ENCODE measurements around the gene CSF2.
A peak's percentile ranks its signal among the peaks of the same experiment; 100 is the strongest.
"Not testable (repeated sequence)": the region's sequence is repeated elsewhere in the genome, so short reads cannot be mapped to it uniquely, and the experiment has no call there.

Gene CSF2

DNA sequence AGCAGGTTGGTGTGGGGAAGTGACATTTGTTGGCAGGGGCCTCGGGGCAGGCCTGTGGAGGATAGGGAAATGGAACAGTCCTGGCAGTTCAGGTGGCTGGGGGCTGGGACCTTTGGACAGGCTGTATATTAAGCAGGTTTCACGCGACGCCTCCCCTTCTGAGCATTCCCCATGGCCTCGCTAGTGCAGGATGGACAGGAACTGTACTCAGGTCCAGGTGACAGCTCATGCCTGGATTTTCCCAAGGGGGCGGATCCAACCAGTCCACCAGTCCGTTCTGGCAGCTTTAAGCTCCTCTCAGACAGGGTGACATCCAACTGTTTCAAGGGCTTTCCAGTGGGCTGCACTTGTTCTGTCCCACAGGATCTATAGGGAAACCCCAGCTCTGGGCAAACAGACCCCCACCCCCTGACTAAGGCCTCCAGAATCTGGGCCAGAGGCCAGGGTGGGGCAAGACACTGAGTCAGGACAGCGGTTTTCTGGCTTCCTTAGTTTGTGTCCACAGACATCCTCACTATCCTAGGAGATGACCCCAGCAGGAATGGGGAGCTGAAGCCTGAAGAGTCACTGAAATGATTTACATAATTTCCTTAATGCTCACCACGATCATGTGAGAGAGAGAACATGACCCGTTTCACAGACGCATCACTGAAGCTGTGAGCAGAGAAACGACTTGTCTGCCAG, 20.9 kb downstream of the CSF2 start:
- no peak for DNase-seq

GRCh38 chr5:132095077-132095410, 21.5 kb downstream of the CSF2 start:
- DNase-seq, result no peak

DNA sequence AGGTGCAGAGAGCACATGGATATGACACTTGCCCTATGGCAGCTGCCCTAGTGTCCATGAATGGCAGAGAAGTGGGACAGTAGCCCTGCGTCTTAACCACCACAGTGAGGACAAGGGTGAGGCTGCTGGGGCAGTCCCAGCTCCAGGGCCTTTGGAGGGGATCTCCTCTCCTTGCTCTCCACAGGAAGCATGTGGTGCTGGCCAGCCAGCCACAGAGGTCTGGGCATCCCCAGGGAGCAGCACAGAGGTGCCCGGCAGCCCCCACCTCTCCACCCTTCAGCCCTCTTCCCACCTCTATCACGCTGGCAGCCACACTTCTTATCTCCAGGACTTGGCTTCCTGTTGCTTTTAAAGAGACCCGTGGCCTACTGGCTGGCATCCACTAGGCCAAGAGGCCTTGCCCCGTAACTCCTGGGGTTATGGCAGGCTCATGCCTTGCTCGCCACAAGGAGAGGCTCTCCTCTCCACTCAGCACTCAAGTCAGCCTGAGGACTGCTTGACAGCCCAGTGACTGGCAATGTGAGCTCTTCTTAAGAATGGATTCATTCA, 21.9 kb downstream of the CSF2 start:
- no peak for DNase-seq

GRCh38 chr5:132096904-132097303, 23.3 kb downstream of the CSF2 start:
- no peak for DNase-seq

GRCh38 chr5:132098151-132098594, 24.6 kb downstream of the CSF2 start:
- DNase-seq, result no peak

GRCh38 chr5:132098621-132099020, 25.0 kb downstream of the CSF2 start:
- no peak for DNase-seq

GRCh38 chr5:132099076-132099748, 25.6 kb downstream of the CSF2 start:
- DNase-seq, result peak; percentile 75

DNA sequence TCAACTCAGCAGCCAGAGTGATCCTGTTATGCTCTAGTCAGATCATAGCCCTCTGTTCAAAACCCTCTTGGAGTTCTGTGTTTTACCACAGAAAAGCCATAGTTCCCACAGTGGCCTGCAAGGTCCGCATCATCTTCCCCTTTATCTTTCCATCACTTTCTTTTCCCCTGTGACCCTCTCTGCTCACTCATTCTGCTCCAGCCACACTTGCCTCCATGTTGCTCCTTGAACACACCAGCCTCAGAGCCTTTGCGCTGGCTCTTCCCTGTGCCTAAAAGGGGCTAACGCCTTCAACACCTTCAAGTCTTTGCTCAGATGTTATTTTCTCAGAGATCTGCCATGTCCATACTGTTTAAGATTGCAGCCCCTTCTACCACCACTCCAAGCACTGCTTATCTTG, 26.3 kb downstream of the CSF2 start:
- DNase-seq, result no peak

GRCh38 chr5:132100672-132101261, 27.2 kb downstream of the CSF2 start:
- DNase-seq, result no peak

- no peak for DNase-seq
Observed at GRCh38 chr5:132101385-132101880, 27.8 kb downstream of the CSF2 start.

GRCh38 chr5:132102101-132102701, 28.6 kb downstream of the CSF2 start:
- DNase-seq, result no peak

DNA sequence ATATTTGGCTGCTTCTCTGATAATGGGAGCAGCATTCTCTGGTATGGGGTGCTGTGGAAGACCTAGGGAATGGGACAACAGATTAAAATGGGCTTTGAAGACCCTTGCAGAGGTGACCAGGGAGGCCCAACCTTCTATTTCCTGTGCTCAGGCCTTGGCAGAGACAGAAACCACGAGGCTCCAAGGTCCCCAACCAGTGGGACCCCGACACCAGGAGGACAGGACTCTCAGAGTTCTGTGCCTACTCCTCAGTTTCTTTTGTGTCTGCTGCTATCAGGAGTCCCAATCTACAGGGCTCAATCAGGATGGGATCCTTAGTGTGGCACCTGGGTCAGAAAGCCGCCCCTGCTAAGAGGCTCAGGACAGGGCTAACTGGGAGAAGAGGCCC, 29.3 kb downstream of the CSF2 start:
- no peak for DNase-seq

GRCh38 chr5:132103332-132103951, 29.9 kb downstream of the CSF2 start:
- DNase-seq, result peak; percentile 69

- no peak for DNase-seq
Observed at GRCh38 chr5:132103969-132104391, 30.4 kb downstream of the CSF2 start.

GRCh38 chr5:132104556-132104955, 31.0 kb downstream of the CSF2 start:
- no peak for DNase-seq

- DNase-seq, result no peak
Observed at GRCh38 chr5:132105688-132106087, 32.1 kb downstream of the CSF2 start.

- not testable (repeated sequence) for DNase-seq
Observed at GRCh38 chr5:132108495-132108894, 34.9 kb downstream of the CSF2 start.

- DNase-seq, result not testable (repeated sequence)
Observed at GRCh38 chr5:132108957-132109356, 35.4 kb downstream of the CSF2 start.

DNA sequence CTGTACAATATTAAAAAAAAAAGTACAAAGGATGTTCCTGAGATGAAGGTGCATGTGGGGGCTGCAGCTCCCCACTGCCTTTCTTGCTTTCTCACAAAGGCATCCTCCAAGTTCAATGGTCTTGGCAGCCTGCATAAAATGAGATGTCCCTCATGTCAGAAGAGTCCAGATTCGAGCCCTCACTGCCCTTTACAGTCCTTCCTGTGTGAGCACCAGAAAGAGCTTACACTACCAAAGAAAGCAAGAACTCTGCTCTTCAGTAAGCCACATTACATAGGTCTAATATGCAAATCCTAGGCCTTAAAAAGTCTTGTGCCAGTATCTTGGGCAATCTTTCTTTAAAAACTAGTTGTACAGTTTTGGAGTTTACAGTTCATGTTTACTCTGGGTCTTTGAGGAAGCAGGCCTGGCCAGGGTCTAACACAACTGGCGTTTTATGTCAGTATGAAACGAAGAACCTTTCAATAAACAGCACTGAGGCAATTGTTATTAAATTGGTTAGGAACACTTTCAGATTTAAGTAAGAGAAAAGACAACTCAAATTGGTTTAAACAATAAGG, 36.0 kb downstream of the CSF2 start:
- no peak for DNase-seq

DNA sequence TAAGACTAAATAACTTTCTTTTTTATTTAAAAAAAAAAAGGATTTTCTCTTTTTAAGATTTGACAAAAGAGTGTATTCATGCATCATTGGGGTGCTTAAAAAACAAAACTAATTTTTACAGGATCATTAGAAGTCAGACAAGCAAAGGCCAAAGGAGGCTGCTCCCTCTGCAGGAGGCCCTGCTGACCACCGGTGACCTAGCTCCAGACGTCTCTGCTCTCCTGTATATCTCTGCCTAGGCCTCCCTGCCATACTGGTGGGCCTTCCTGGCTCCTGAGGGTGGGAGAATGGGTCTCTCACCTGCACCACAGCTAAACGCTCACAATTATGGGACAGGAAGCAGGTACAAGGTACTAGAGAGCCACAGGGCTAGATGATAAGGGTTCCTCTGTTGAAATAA, 36.6 kb downstream of the CSF2 start:
- DNase-seq, result no peak

DNA sequence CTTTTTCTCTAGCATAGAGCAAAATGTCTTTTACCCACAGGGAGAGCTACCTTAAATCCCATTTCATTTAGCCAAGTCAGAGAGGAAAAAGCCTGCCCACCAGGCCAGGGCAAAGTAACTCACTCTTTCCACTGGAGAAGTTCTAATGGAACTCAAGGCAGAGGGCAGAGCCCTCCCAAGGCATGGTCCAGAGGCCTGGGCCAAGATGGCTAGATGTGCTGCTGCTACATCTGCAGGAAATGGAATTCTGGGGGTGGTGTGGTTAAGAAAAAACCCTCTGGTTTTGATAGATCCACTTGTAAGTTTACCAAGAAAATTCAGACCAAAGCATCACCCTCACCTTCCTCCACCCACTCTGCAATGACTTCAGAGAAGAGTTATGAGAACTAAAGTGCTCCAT, 37.3 kb downstream of the CSF2 start:
- no peak for DNase-seq

GRCh38 chr5:132112111-132112510, 38.5 kb downstream of the CSF2 start:
- DNase-seq, result no peak
